IMR-90 (cell line): ENCODE results near the gene SEMA3G. TPM values are rescaled to one million over a fixed set of nuclear protein-coding genes. Genes with fewer than 3 reads are reported as not detected.

Source experiments
- ATAC-seq: fragments of 200-7000 bp; cut with Tn5 transposase; 2 replicates; pipeline ENCODE4 v1.9.1; 2020; ENCODE audit warnings: low read depth, mild to moderate bottlenecking, moderate library complexity
- BruUV-seq: library from RNA; stranded (reverse); fragments of 400-500 nt; replicated peaks from 2 replicates; lab custom pipeline; 2021; lab: Mats Ljungman, UMichigan
- CTCF ChIA-PET: fragments of 300-600 bp; formaldehyde crosslinking; extraction: SDS; loops from one replicate; lab custom pipeline; 2021; ENCODE audit warnings: antibody characterized with exemption; lab: Yijun Ruan, JAX
- POLR2A ChIA-PET: fragments of 300-600 bp; sonication (Branson Sonifier 250); formaldehyde crosslinking; loops from one replicate; lab custom pipeline; 2022; ENCODE audit warnings: antibody characterized with exemption; ENCODE audit not compliant: unreplicated experiment; lab: Charles Lee
- DNase-seq: peaks from one replicate; pipeline ENCODE4 v3.0.0; 2013
- H2AFZ ChIP-seq: replicated peaks from 2 replicates; pipeline ENCODE3; 2013; ENCODE audit warnings: low read length, mild to moderate bottlenecking; ENCODE audit not compliant: poor library complexity
- H2AK5ac ChIP-seq: 2 replicates; pipeline ENCODE4 v1.6.1; 2013; ENCODE audit warnings: low read depth, low read length, inconsistent platforms
- H2AK9ac ChIP-seq: replicated peaks from 2 replicates; pipeline ENCODE3; 2013; ENCODE audit warnings: mild to moderate bottlenecking, low read depth, low read length, moderate library complexity; ENCODE audit not compliant: poor library complexity
- H2BK120ac ChIP-seq: 2 replicates; pipeline ENCODE4 v1.6.1; 2013; ENCODE audit warnings: low read depth, low read length, inconsistent platforms
- H2BK15ac ChIP-seq: 3 replicates; pipeline ENCODE4 v1.6.1; 2013; ENCODE audit warnings: low read depth, low read length, inconsistent platforms
- H2BK20ac ChIP-seq: 2 replicates; pipeline ENCODE4 v1.6.1; 2013; ENCODE audit warnings: low read depth, mild to moderate bottlenecking, inconsistent platforms, low read length, moderate library complexity
- H2BK5ac ChIP-seq: 2 replicates; pipeline ENCODE4 v1.6.1; 2013; ENCODE audit warnings: mild to moderate bottlenecking, low read depth, low read length, inconsistent platforms; ENCODE audit not compliant: poor library complexity, severe bottlenecking
- H3K14ac ChIP-seq: replicated peaks from 2 replicates; pipeline ENCODE4 v1.6.1; 2013; ENCODE audit warnings: low read depth, low read length, inconsistent platforms
- H3K18ac ChIP-seq: 2 replicates; pipeline ENCODE4 v1.6.1; 2013; ENCODE audit warnings: low read depth, low read length, control low read depth
- H3K23ac ChIP-seq: 2 replicates; pipeline ENCODE4 v1.6.1; 2013; ENCODE audit warnings: low read depth, low read length, inconsistent platforms
- H3K27ac ChIP-seq: 2 replicates; pipeline ENCODE4 v1.5.1; 2013; ENCODE audit warnings: mild to moderate bottlenecking, control low read depth, low read length; ENCODE audit not compliant: insufficient read depth
- H3K27me3 ChIP-seq: 2 replicates; pipeline ENCODE4 v1.6.1; 2013; ENCODE audit warnings: low read length; ENCODE audit not compliant: control insufficient read depth, insufficient read depth
- H3K36me3 ChIP-seq: 2 replicates; pipeline ENCODE4 v1.6.1; 2013; ENCODE audit warnings: low read length, mixed read lengths; ENCODE audit not compliant: control insufficient read depth, insufficient read depth
- H3K4ac ChIP-seq: 2 replicates; pipeline ENCODE4 v1.6.1; 2013; ENCODE audit warnings: low read depth, low read length, inconsistent platforms
- H3K4me1 ChIP-seq: 2 replicates; pipeline ENCODE4 v1.6.1; 2013; ENCODE audit warnings: low read length, mixed read lengths; ENCODE audit not compliant: control insufficient read depth, insufficient read depth
- H3K4me2 ChIP-seq: 2 replicates; pipeline ENCODE4 v1.6.1; 2013; ENCODE audit warnings: low read depth, mild to moderate bottlenecking, control low read depth, low read length, moderate library complexity
- H3K4me3 ChIP-seq: 2 replicates; pipeline ENCODE4 v1.5.1; 2013; ENCODE audit warnings: low read depth, mild to moderate bottlenecking, control low read depth, low read length, moderate library complexity; ENCODE audit not compliant: insufficient read depth
- H3K56ac ChIP-seq: 2 replicates; pipeline ENCODE4 v1.6.1; 2013; ENCODE audit warnings: low read length, inconsistent platforms; ENCODE audit not compliant: insufficient read depth; ENCODE audit errors: extremely low read depth
- H3K79me1 ChIP-seq, 2 experiments: 2 replicates each; pipeline ENCODE4 v1.6.1; 2013; ENCODE audit warnings: low read length in 2 of 2, inconsistent platforms in 1 of 2, low read depth in 1 of 2
- H3K9ac ChIP-seq: 2 replicates; pipeline ENCODE4 v1.6.1; 2013; ENCODE audit warnings: low read depth, low read length, control low read depth
- H3K9me1 ChIP-seq: 2 replicates; pipeline ENCODE4 v1.6.1; 2013; ENCODE audit warnings: low read length, inconsistent platforms; ENCODE audit not compliant: insufficient read depth
- H3K9me3 ChIP-seq: 2 replicates; pipeline ENCODE4 v1.6.1; 2013; ENCODE audit warnings: low read length; ENCODE audit not compliant: control insufficient read depth, insufficient read depth
- H4K20me1 ChIP-seq: 2 replicates; pipeline ENCODE4 v1.6.1; 2013; ENCODE audit warnings: low read length, inconsistent platforms; ENCODE audit not compliant: insufficient read depth
- H4K5ac ChIP-seq: 2 replicates; pipeline ENCODE4 v1.6.1; 2013; ENCODE audit warnings: mild to moderate bottlenecking, low read depth, low read length, control low read depth
- H4K8ac ChIP-seq, 2 experiments: 2 replicates each; pipeline ENCODE4 v1.6.1; 2013; ENCODE audit warnings: low read depth in 2 of 2, low read length in 2 of 2, control low read depth in 1 of 2, inconsistent platforms in 1 of 2
- H4K91ac ChIP-seq: 2 replicates; pipeline ENCODE4 v1.6.1; 2013; ENCODE audit warnings: low read depth, low read length, inconsistent platforms; ENCODE audit not compliant: insufficient read depth
- MXI1 ChIP-seq: IDR thresholded peaks from 2 replicates; pipeline ENCODE4 v1.6.1; 2012; ENCODE audit warnings: low read depth, mild to moderate bottlenecking, low read length, moderate library complexity, borderline replicate concordance
- POLR2A ChIP-seq: IDR thresholded peaks from 2 replicates; pipeline ENCODE4 v1.6.1; 2012; ENCODE audit warnings: mild to moderate bottlenecking, low read depth, low read length
- RAD21 ChIP-seq: IDR thresholded peaks from 2 replicates; pipeline ENCODE4 v1.6.1; 2012; ENCODE audit warnings: low read length, improper control_type of control experiment
- RFX5 ChIP-seq: IDR thresholded peaks from 2 replicates; pipeline ENCODE4 v1.8.0; 2012; ENCODE audit warnings: low read depth, mild to moderate bottlenecking, low read length, moderate library complexity
- SMC3 ChIP-seq: fragments of 150-350 bp; IDR thresholded peaks from 2 replicates; pipeline ENCODE4 v1.6.1; 2016; ENCODE audit warnings: low read depth, mild to moderate bottlenecking, antibody characterized with exemption, low read length, moderate library complexity
- WGBS, 2 experiments: methylation state at CpG; one replicate each; pipeline versions ENCODE4 v1.1.5 to v1.1.7; 2013; ENCODE audit warnings: missing lambda C conversion rate in 2 of 2; ENCODE audit not compliant: insufficient read length in 1 of 2; ENCODE audit errors: extremely low coverage in 2 of 2; 5-methylcytosine and 5-hydroxymethylcytosine counted together
- dilution Hi-C: fragments of 300-500 bp; cut with HindIII; formaldehyde crosslinking; loops from one replicate; pipeline ENCODE4 v1.14.3; 2018; ENCODE audit warnings: low sequenced_read_pairs; ENCODE audit not compliant: unreplicated experiment
- in situ Hi-C: fragments of 300-500 bp; cut with MboI; formaldehyde crosslinking; loops from 3 replicates; pipeline ENCODE4 v1.14.3; 2019; ENCODE audit warnings: low sequenced_read_pairs, inconsistent platforms, mixed read lengths
- intact Hi-C: fragments of 100-400 bp; cut with micrococcal nuclease; formaldehyde crosslinking; loops from 2 replicates; pipeline ENCODE4 v1.10.0; 2022
- polyA plus RNA-seq, 3 experiments: library from polyadenylated mRNA; depleted of rRNA; stranded (reverse); fragments of >200 nt; gene quantifications; 2 replicates each; pipeline ENCODE4 v1.2.3, GENCODE V29; 2012; ENCODE audit warnings: low replicate concordance in 1 of 3
- total RNA-seq: library from RNA; depleted of rRNA; stranded (reverse); fragments of >200 nt; gene quantifications from 2 replicates; pipeline ENCODE4 v1.2.3, GENCODE V29; 2012
- TF ChIP-seq, protein P1 (sequence below): conservative IDR thresholded peaks from 2 replicates; pipeline ENCODE4 v1.5.1; 2012; ENCODE audit warnings: mild to moderate bottlenecking, low read depth, low read length, improper control_type of control experiment

Gene SEMA3G
- total and polyA plus RNA-seq, 2 of the 4 experiments (the other 2 are of a cell fraction), result 0.07 TPM; not detected in 1

DNA sequence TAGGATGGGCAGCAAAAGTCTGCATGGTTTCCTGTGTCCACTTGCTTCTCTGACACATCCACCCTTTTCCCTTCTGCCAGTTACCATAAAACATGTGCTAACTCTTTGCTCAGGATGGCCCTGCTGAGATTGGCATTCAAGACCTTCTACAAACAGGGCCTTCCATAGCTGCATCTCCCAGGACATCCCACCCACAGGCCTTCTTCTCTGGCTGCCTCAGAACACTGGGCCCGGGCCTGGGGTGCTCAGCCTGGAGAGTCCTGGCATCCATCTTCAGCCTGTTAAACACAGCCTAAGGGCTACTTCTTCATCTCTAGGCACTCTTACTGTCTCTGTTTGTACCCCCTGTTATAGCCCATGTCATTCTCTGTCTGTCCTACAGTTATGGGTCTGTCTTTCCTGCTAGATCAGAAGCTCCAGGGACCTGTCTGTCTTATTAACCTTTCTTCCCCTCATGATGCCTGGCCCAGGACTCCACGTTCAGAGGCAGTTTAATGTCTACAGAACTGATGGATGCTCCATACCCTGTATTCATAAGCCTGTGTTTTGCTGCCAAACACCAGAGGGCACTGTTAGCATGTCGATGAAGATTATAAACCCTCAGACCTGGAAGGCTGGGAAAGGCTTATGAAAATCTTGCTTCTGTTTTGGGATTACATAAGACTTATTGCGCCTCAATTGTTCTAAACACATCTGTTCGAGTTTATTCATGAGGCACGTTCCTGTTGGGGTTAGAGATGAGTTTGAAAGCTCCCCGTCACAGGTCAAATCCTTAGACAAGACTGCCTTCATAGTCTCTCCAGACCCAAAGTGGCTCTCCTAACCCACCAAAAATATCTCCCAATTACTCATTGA, 16.5 kb downstream of the SEMA3G start:
- H4K8ac ChIP-seq, result no peak overlapping the region
- no peak overlapping the region for H3K18ac ChIP-seq
- H4K91ac ChIP-seq, result no peak overlapping the region
- no TSS peak for BruUV-seq
- H3K9me3 ChIP-seq, result no peaks in the 10 kb centered on the region
- no peak overlapping the region for H3K4ac ChIP-seq
- H2BK15ac ChIP-seq, result no peak overlapping the region
- no peak overlapping the region for H3K27ac ChIP-seq
- H3K23ac ChIP-seq, result no peak overlapping the region
- no peak overlapping the region for H2AK9ac ChIP-seq
- peak; percentile 83 for DNase-seq
- H3K56ac ChIP-seq, result no peak overlapping the region
- H3K36me3 ChIP-seq, result no peaks in the 10 kb centered on the region
- ChIA-PET POLR2A (no interaction called here), CTCF (interaction anchor here (0.6 to 1.8 kb wide), 7 partner anchors 11 to 26 kb away, joined by 3 to 13 read pairs (median 4); partner anchors contain the start of genes SEMA3G and TNNC1)
- H3K9me1 ChIP-seq, result no peaks in the 10 kb centered on the region
- no peak overlapping the region for H2AK5ac ChIP-seq
- H3K79me1 ChIP-seq, result no peaks in the 10 kb centered on the region
- intact Hi-C loops, result loop anchor here (1.0 kb wide), 1 partner anchor 19 kb away; no protein-coding TSS in a partner anchor
- no peaks in the 10 kb centered on the region for H4K20me1 ChIP-seq
- H2AFZ ChIP-seq, result no peak overlapping the region
- dilution Hi-C loops, result no loop called here
- WGBS, 2 experiments, result 0% methylated on average over 1 of the region's 7 CpGs; no CpG with 5 or more reads in 1 of the 2 experiments
- H3K4me1 ChIP-seq, result peaks cover 4% of the 10 kb centered on the region; the same call in 1 of the 2 replicates
- peaks cover 5% of the 10 kb centered on the region; the same call in 1 of the 2 replicates for H3K27me3 ChIP-seq
- H3K14ac ChIP-seq, result no peak overlapping the region
- ATAC-seq, result peak; percentile 98
- no peak overlapping the region for H2BK5ac ChIP-seq
- no peak overlapping the region for H2BK120ac ChIP-seq
- in situ Hi-C loops, result no loop called here
- H3K4me3 ChIP-seq, result no peak overlapping the region
- H4K5ac ChIP-seq, result no peak overlapping the region
- TF ChIP-seq POLR2A (0 out of 2 replicates have a peak, but pooled peaks have one; percentile 28), RFX5 (no peak), RAD21 (peak; percentile 82), SMC3 (peak; percentile 78), MXI1 (no peak)
- TF ChIP-seq, protein P1, sequence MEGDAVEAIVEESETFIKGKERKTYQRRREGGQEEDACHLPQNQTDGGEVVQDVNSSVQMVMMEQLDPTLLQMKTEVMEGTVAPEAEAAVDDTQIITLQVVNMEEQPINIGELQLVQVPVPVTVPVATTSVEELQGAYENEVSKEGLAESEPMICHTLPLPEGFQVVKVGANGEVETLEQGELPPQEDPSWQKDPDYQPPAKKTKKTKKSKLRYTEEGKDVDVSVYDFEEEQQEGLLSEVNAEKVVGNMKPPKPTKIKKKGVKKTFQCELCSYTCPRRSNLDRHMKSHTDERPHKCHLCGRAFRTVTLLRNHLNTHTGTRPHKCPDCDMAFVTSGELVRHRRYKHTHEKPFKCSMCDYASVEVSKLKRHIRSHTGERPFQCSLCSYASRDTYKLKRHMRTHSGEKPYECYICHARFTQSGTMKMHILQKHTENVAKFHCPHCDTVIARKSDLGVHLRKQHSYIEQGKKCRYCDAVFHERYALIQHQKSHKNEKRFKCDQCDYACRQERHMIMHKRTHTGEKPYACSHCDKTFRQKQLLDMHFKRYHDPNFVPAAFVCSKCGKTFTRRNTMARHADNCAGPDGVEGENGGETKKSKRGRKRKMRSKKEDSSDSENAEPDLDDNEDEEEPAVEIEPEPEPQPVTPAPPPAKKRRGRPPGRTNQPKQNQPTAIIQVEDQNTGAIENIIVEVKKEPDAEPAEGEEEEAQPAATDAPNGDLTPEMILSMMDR, result peak; percentile 85
- no peak overlapping the region for H2BK20ac ChIP-seq
- no peak overlapping the region for H3K9ac ChIP-seq
- H3K4me2 ChIP-seq, result no peak overlapping the region
